ENCODE measurements around the gene ZNF143. TPM values are rescaled to one million over a fixed set of nuclear protein-coding genes. Genes with fewer than 3 reads are reported as not detected.
"Not testable (repeated sequence)": the region's sequence is repeated elsewhere in the genome, so short reads cannot be mapped to it uniquely, and the experiment has no call there.

Gene ZNF143
- total and polyA plus RNA-seq, 2 of the 4 experiments (the other 2 are of a cell fraction), result 23.8 to 49.6 TPM

- H2AK9ac ChIP-seq (replicated peaks; ENCODE audit: low read depth, low read length, poor library complexity), result no peak overlapping the region
- ATAC-seq (ENCODE audit: low read depth), result peak; percentile 66
- H3K9me1 ChIP-seq (ENCODE audit: insufficient read depth, low read length), result peaks cover 12% of the 10 kb centered on the region; the same call in 1 of the 2 replicates
- BruUV-seq (replicated peaks), result no TSS peak
- WGBS, 2 experiments (ENCODE audit: extremely low coverage in 2 of 2, insufficient read length in 1 of 2), result 71% methylated on average over 2 of the region's 5 CpGs; no CpG with 5 or more reads in 1 of the 2 experiments
- peak overlapping the region; percentile 27; the same call in 1 of the 2 replicates for H2AK5ac ChIP-seq (ENCODE audit: low read depth, low read length)
- peak overlapping the region; percentile 40 for H3K14ac ChIP-seq (replicated peaks; ENCODE audit: low read depth, low read length)
- H3K4ac ChIP-seq (ENCODE audit: low read depth, low read length), result peak overlapping the region; percentile 65
- H3K4me1 ChIP-seq (ENCODE audit: control insufficient read depth, insufficient read depth, low read length), result peaks cover 3% of the 10 kb centered on the region
- H4K20me1 ChIP-seq (ENCODE audit: insufficient read depth, low read length), result no peaks in the 10 kb centered on the region
- ChIA-PET POLR2A (ENCODE audit: unreplicated experiment) (no interaction called here), CTCF (no interaction called here)
- H3K27me3 ChIP-seq (ENCODE audit: control insufficient read depth, insufficient read depth, low read length), result no peaks in the 10 kb centered on the region
- peak overlapping the region; percentile 50; the same call in 1 of the 2 replicates for H2BK20ac ChIP-seq (ENCODE audit: low read depth, low read length)
- no peak overlapping the region for H3K4me3 ChIP-seq (ENCODE audit: insufficient read depth, low read depth, low read length)
- peak; percentile 76 for DNase-seq
- H2AFZ ChIP-seq (replicated peaks; ENCODE audit: low read length, poor library complexity), result no peak overlapping the region
- intact Hi-C loops (cut with micrococcal nuclease) (no loop called here), in situ Hi-C loops (cut with MboI; ENCODE audit: low sequenced_read_pairs) (loop anchor here (25.0 kb wide), 1 partner anchor 500 kb away; the partner anchor contains the start of gene NRIP3), dilution Hi-C loops (cut with HindIII; ENCODE audit: low sequenced_read_pairs, unreplicated experiment) (no loop called here)
- peak overlapping the region; percentile 42 for H2BK120ac ChIP-seq (ENCODE audit: low read depth, low read length)
- H4K5ac ChIP-seq (ENCODE audit: low read depth, low read length), result peak overlapping the region; percentile 46; the same call in 1 of the 2 replicates
- H4K8ac ChIP-seq (ENCODE audit: low read depth in 2 of 2, low read length in 2 of 2), result peak overlapping the region; percentile 35 to 50; a peak in 1 of 4 replicates
- H3K23ac ChIP-seq (ENCODE audit: low read depth, low read length), result peak overlapping the region; percentile 21; the same call in 1 of the 2 replicates
- peaks cover 4 to 18% of the 10 kb centered on the region in 2 experiments; a peak in 2 of 4 replicates for H3K79me1 ChIP-seq (ENCODE audit: low read depth in 1 of 2, low read length in 2 of 2)
- no peak overlapping the region for H3K56ac ChIP-seq (ENCODE audit: extremely low read depth, insufficient read depth, low read length)
- H2BK5ac ChIP-seq (ENCODE audit: low read depth, low read length, poor library complexity, severe bottlenecking), result peak overlapping the region; percentile 36
- no peak overlapping the region for H4K91ac ChIP-seq (ENCODE audit: insufficient read depth, low read depth, low read length)
- H3K27ac ChIP-seq (ENCODE audit: insufficient read depth, low read length), result no peak overlapping the region; the same call in 1 of the 2 replicates
- TF ChIP-seq RCOR1 (IDR thresholded peaks at IDR 0.05; ENCODE audit: insufficient replicate concordance, low read length) (peak; percentile 51), CEBPB (IDR thresholded peaks at IDR 0.05; ENCODE audit: low read depth, low read length) (0 out of 2 replicates have a peak, but pooled peaks have one; percentile 9), CHD1 (IDR thresholded peaks at IDR 0.05; ENCODE audit: low read depth, low read length) (no peak), NFE2L2 (IDR thresholded peaks at IDR 0.05; ENCODE audit: low read depth, low read length) (no peak)
- H3K9ac ChIP-seq (ENCODE audit: low read depth, low read length), result peak overlapping the region; percentile 16; the same call in 1 of the 2 replicates
- H3K36me3 ChIP-seq (ENCODE audit: control insufficient read depth, insufficient read depth, low read length), result peaks cover 12% of the 10 kb centered on the region
- H3K4me2 ChIP-seq (ENCODE audit: low read depth, low read length), result no peak overlapping the region; the same call in 1 of the 2 replicates
- peak overlapping the region; percentile 77; the same call in 2 of the 3 replicates for H2BK15ac ChIP-seq (ENCODE audit: low read depth, low read length)
- no peaks in the 10 kb centered on the region for H3K9me3 ChIP-seq (ENCODE audit: control insufficient read depth, insufficient read depth, low read length)
- H3K18ac ChIP-seq (ENCODE audit: low read depth, low read length), result peak overlapping the region; percentile 60; the same call in 1 of the 2 replicates
Observed at GRCh38 chr11:9512370-9513019, 51.7 kb downstream of the ZNF143 start.

GRCh38 chr11:9514576-9514975 lies 53.8 kb downstream of the ZNF143 start:
- in situ Hi-C loops (cut with MboI; ENCODE audit: low sequenced_read_pairs), result loop anchor here (25.0 kb wide), 1 partner anchor 502 kb away; the partner anchor contains the start of gene NRIP3
- H3K4me1 ChIP-seq (ENCODE audit: control insufficient read depth, insufficient read depth, low read length); H3K9me1 ChIP-seq (ENCODE audit: insufficient read depth, low read length); H3K4me2 ChIP-seq (ENCODE audit: low read depth, low read length); H3K4ac ChIP-seq (ENCODE audit: low read depth, low read length); H2AK9ac ChIP-seq (replicated peaks; ENCODE audit: low read depth, low read length, poor library complexity); H2BK120ac ChIP-seq (ENCODE audit: low read depth, low read length); CTCF ChIA-PET; H3K27ac ChIP-seq (ENCODE audit: insufficient read depth, low read length); ATAC-seq (ENCODE audit: low read depth); H3K27me3 ChIP-seq (ENCODE audit: control insufficient read depth, insufficient read depth, low read length); H2BK15ac ChIP-seq (ENCODE audit: low read depth, low read length); H2BK5ac ChIP-seq (ENCODE audit: low read depth, low read length, poor library complexity, severe bottlenecking); BruUV-seq (replicated peaks); H3K4me3 ChIP-seq (ENCODE audit: insufficient read depth, low read depth, low read length); H2BK20ac ChIP-seq (ENCODE audit: low read depth, low read length); H3K9me3 ChIP-seq (ENCODE audit: control insufficient read depth, insufficient read depth, low read length); H4K8ac ChIP-seq (ENCODE audit: low read depth in 2 of 2, low read length in 2 of 2); intact Hi-C loops (cut with micrococcal nuclease); H4K5ac ChIP-seq (ENCODE audit: low read depth, low read length); dilution Hi-C loops (cut with HindIII; ENCODE audit: low sequenced_read_pairs, unreplicated experiment); H3K36me3 ChIP-seq (ENCODE audit: control insufficient read depth, insufficient read depth, low read length); DNase-seq; H2AFZ ChIP-seq (replicated peaks; ENCODE audit: low read length, poor library complexity); H3K9ac ChIP-seq (ENCODE audit: low read depth, low read length); H3K56ac ChIP-seq (ENCODE audit: extremely low read depth, insufficient read depth, low read length); H3K14ac ChIP-seq (replicated peaks; ENCODE audit: low read depth, low read length); H4K20me1 ChIP-seq (ENCODE audit: insufficient read depth, low read length); H2AK5ac ChIP-seq (ENCODE audit: low read depth, low read length); H3K18ac ChIP-seq (ENCODE audit: low read depth, low read length); H4K91ac ChIP-seq (ENCODE audit: insufficient read depth, low read depth, low read length); POLR2A ChIA-PET (ENCODE audit: unreplicated experiment): not testable (repeated sequence)
- WGBS, 2 experiments (ENCODE audit: extremely low coverage in 2 of 2, insufficient read length in 1 of 2), result no CpG with 5 or more reads among the region's 1 CpG
- peaks cover 0 to 11% of the 10 kb centered on the region in 2 experiments; a peak in 2 of 4 replicates for H3K79me1 ChIP-seq (ENCODE audit: low read depth in 1 of 2, low read length in 2 of 2)
- peak overlapping the region; percentile 24; the same call in 1 of the 2 replicates for H3K23ac ChIP-seq (ENCODE audit: low read depth, low read length)
